ENCODE measurements around the gene FBXL19. TPM values are rescaled to one million over a fixed set of nuclear protein-coding genes. Genes with fewer than 3 reads are reported as not detected.

FBXL19 gene
- total RNA-seq, 1 donor = 9.8 TPM

DNA sequence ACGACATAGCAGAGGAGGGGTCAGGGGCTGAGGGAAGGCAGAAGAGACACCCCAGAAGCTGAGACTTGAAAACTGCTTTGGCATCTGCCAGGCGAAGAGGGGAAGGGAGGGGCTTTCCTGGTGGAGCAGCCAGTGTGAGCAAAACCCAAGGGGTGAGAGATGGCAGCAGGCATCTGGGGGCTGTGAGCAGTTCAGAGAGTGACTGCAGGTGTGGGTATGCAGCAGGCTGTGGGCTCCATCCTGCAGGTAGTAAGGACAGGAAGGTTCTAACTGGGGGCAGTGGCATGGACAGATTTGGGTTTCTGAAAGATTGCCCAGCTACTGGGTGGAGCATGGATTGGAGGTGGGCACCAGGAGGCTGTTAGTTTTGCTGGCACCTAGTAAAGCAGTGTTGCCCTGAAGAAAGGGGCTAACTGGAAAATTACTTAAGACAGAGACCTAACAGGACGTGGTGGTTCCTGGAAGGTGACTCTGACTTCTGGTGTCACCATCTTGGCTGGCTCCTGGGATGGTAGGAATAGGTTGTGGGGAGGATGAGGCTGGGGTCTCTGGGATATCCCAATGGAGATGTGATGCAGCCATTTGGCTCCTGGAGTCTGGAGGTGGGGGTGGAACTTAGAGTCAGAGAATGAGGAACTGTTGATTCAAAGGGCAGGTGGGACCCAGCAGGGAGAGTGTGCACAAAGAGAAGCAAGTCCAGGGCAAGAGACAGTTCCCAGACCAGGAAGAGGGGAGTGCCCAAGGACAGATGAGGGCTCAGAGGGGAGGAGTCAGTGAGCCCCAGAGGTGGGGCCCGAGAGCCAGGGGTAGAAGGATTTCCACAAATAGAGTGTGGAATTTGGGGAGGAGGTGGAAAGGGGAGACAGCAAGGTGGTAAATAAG, 40.7 kb upstream of the FBXL19 start:
- no peak overlapping the region for H3K4me3 ChIP-seq (ENCODE audit: low read depth, low read length)
- no peak for TF ChIP-seq CTCF (IDR thresholded peaks at IDR 0.05; ENCODE audit: insufficient read depth, low read length)
- DNase-seq (ENCODE audit: low read depth) = no peak

- H3K4me3 ChIP-seq (ENCODE audit: low read depth, low read length) = no peak overlapping the region
- TF ChIP-seq CTCF (IDR thresholded peaks at IDR 0.05; ENCODE audit: insufficient read depth, low read length) = no peak
- no peak for DNase-seq (ENCODE audit: low read depth)
Measured at GRCh38 chr16:30884760-30885159, 38.6 kb upstream of the FBXL19 start.

DNA sequence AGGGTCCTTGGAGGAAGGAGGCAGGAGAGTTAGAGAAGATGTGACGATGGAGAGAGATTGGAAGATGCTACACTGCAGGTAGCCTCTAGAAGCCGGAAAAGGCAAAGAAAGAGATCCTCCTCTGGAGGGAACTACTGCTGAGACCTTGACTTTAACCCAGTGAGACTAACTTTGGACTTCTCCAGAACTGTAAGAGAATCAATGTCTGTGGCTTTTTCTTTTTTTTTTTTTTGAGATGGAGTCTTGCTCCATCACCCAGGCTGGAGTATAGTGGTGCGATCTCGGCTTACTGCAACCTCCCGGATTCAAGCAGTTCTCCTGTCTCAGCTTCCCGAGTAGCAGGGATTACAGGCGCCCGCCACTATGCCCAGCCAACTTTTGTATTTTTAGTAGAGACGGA, 38.2 kb upstream of the FBXL19 start:
- DNase-seq (ENCODE audit: low read depth) = no peak
- no peak for TF ChIP-seq CTCF (IDR thresholded peaks at IDR 0.05; ENCODE audit: insufficient read depth, low read length)
- no peak overlapping the region for H3K4me3 ChIP-seq (ENCODE audit: low read depth, low read length)

- H3K4me3 ChIP-seq (ENCODE audit: low read depth, low read length) = no peak overlapping the region
- DNase-seq (ENCODE audit: low read depth) = no peak
- TF ChIP-seq CTCF (IDR thresholded peaks at IDR 0.05; ENCODE audit: insufficient read depth, low read length) = no peak
Measured at GRCh38 chr16:30886145-30886544, 37.2 kb upstream of the FBXL19 start.

DNA sequence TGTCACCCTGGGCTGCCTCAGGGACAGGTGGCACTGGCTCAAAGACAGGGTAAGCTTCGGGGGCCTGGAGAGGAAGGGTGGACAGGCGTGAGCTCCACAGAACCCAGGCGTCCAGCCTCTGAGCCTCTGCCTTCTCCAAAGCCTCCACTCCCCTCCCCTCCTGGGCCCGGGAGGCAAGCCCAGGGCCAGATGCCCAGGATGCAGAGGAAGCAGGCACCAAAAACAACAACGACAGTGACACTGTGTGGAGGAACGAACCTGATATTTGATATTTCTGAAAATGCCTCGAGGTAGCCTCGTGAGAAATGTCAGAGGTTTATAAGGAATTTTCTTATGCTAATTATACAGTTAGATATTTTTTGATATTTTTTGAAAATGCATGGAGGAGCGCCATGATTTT, 35.4 kb upstream of the FBXL19 start:
- TF ChIP-seq CTCF (IDR thresholded peaks at IDR 0.05; ENCODE audit: insufficient read depth, low read length) = no peak
- no peak for DNase-seq (ENCODE audit: low read depth)
- no peak overlapping the region for H3K4me3 ChIP-seq (ENCODE audit: low read depth, low read length)

DNA sequence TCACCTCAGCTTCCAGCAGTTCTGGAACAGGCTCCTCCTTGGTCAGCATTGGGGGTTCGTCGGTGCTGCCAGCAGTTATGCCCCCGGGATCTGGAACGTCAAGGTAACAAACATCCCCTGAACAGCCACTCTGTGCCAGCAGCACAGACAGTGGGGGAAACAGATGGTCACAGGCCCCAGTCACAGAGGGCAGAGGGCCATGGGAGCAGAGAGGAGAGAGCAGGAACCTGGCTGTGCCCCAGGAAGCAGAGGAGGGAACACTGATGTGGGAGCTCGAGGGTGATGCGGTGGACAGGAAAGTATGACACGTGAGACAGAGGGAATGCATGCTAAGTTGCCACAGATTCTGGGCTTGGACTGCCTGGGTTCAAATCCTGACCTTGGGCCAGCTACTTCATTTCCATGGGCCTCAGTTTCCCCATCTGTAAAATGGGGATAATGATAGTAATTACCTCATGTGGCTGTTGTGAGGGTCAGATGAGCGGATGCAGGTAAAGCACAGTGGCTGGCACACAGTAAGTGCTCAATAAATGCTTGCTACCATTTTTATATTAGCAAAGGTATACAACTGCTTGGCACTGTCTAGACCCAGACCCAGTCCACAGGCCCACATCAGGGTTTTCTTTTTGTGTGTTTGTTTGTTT, 34.4 kb upstream of the FBXL19 start:
- H3K4me3 ChIP-seq (ENCODE audit: low read depth, low read length) = no peak overlapping the region
- DNase-seq (ENCODE audit: low read depth) = no peak
- no peak for TF ChIP-seq CTCF (IDR thresholded peaks at IDR 0.05; ENCODE audit: insufficient read depth, low read length)
